HG02981 (cell line): ENCODE results near the gene TMEM229B.

Source experiments
- ATAC-seq: cut with Tn5 transposase; IDR thresholded peaks from one replicate; pipeline ENCODE4 v1.9.1; 2021; ENCODE audit warnings: mild to moderate bottlenecking, moderate library complexity; ENCODE audit not compliant: unreplicated experiment

TMEM229B gene

GRCh38 chr14:67490196-67490595 lies 1.7 kb upstream of the TMEM229B start:
- no peak for ATAC-seq

DNA sequence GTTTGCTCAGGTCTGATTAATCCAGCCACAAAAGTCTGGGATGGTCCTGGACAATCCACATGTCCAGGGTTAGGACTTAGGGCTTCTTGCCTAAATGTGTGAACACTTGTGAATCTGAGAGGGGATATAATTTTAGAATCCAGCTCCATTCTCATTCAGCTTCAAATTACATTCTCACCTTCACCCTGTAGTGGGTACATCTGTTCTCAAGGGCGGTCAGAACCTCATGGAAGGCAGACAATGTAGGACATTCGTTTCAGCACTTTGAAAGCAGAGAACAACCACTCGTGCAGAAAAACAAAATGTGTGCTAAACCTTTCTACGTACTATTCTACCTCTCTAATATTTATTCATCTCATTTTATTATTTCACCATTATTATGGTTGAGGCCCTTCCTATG lies 1.2 kb downstream of the TMEM229B start:
- ATAC-seq = no peak

- no peak for ATAC-seq
Observed at GRCh38 chr14:67486890-67487289, 1.6 kb downstream of the TMEM229B start.

DNA sequence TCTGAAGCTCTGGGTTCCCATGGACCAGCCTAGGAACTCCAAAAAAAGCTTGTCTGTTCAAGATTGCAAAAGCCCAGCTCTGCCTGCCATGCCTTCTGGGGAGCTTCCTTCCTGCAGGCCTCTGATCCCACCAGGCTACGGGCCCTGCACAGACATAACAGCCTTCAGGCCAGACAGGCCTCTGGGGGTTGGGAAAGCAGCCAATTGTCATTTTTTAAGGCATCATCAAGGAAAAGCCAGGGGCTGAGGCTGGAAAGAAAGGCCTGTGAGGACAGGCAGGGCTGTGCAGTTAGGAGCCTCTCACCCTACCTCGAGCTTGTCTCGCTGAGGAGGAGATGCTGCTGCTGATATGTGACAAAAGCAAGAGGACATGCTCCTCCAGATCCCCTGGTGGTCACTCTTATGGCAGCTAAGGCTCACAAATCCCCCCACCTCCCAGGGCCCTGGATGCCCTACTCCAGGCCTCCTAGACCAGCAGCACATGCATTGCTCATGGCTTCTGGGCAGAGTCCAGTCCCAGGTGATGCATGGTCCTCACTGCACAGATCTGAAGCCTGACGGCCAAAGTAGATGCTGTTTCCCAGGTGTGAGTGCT lies 2.9 kb downstream of the TMEM229B start:
- no peak for ATAC-seq

- no peak for ATAC-seq
Observed at GRCh38 chr14:67483579-67484285, 4.8 kb downstream of the TMEM229B start.

DNA sequence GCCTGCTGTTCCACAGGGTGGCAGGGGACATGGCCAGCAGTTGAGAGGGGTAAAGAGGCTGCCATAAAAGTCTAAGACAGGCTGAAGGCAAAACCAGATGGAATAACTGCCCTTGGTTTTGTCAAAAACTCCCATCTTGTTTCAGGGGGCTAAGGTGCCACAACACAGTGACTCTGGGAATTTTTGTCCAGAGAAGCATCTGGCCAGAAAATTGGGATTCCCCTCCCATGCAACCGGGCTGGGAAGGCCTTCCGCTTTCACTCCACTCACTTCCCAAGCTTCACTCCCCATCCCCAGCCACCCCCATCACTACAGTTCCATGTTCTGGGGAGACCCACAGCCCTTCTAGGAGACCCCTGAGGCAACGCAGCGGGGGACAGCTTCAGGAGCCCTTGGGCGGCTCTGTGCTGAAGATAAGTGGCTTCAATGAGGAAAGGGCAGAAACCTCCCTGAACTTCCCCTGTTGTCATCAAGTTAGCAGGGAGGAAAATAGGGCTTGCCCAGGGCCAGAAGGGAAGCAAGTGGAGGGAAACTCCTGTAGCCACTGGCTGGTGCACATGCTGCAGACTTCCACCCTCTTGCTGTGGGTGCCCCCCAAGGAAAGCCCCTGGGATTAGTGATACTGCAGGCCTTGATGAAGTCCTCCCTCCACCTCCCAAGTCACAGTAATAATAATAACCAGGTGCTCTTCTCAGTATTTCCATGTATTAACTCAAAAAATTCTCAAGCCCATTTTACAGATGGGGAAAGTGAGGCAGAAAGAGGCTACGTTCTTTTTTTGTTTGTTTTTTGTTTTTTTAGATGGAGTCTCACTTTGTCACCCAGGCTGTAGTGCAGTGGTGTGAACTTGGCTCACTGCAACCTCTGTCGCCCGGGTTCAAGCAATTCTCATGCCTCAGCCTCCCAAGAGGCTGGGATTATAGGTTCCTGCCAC lies 6.0 kb downstream of the TMEM229B start:
- ATAC-seq = no peak

DNA sequence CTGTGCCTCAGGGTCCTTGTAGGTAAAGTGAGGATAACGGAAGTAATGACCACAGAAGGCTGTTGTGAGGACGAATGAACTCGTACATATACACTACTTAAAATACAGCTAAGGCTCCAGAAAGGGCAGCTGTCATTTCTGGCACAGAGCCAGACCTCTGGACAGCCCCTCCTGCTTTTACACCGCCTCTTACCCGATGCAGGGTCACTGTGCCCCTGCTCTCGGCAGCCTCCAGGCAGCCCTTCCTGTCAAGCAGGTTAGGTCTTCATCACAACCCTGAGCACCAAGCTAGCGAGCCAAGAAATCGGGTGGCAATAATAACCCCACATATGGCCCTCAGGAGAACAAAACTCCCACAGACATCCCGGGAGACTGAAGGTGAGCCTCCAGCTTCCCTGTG lies 8.5 kb downstream of the TMEM229B start:
- no peak for ATAC-seq

- no peak for ATAC-seq
Observed at GRCh38 chr14:67478800-67479084, 9.8 kb downstream of the TMEM229B start.

GRCh38 chr14:67477926-67478799 lies 10.4 kb downstream of the TMEM229B start:
- ATAC-seq = no peak

DNA sequence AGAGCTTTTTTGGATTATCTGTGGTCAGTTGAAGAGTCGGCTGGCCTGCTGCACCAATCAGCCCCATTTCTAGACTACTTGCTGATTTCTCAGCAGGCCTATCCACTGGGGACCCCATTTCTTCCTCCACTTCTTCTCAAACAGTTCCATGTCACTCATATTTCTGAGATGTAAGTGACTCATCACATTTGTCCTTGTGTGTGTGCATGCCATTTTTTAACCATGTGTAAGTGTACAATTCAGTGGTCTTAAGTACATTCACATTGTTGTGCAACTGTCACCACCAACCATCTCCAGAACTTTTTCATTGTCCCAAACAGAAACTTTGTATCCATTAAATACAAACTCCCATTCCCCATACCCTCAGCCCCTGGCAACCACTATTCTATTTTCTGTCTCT lies 14.2 kb downstream of the TMEM229B start:
- ATAC-seq = no peak

GRCh38 chr14:67473290-67474082 lies 15.0 kb downstream of the TMEM229B start:
- no peak for ATAC-seq

DNA sequence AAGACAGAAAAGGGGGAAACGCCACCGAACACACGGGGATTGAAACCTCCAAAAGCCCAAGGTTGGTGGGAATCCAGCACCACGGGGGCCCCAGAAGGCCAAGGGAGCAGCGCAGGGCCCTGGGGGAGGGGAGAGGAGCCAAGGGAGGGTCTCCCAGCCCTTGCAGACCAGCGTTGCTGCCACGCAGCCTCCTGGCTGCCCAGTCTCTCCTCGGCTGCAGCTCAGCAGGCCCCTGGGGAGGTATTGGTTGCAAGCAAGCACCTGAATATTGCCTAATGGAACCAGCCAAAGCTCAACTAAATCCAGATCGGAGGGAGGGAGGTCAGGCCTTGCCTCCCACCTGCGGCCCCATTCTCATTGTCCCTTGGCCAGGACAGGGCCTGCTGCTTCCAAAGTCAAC lies 15.8 kb downstream of the TMEM229B start:
- no peak for ATAC-seq

- no peak for ATAC-seq
Observed at GRCh38 chr14:67469954-67470353, 18.6 kb downstream of the TMEM229B start.

DNA sequence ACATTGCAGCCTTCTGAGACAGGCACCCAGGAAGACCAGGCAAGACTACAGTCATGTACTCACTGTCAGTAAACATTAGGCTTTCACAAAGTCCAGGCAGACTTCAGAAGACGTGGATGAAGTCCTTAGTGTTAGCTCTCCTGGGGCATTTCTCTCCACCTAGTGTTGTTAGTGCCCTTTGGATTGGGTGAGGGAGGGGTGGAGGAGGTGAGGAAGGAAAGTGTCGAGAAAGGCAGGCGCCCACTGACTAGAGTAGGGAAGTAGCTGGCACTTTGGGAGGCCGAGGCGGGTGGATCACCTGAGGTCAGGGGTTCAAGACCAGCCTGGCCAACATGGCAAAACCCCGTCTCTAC lies 20.2 kb downstream of the TMEM229B start:
- ATAC-seq = no peak

- no peak for ATAC-seq
Observed at GRCh38 chr14:67467134-67467533, 21.4 kb downstream of the TMEM229B start.

DNA sequence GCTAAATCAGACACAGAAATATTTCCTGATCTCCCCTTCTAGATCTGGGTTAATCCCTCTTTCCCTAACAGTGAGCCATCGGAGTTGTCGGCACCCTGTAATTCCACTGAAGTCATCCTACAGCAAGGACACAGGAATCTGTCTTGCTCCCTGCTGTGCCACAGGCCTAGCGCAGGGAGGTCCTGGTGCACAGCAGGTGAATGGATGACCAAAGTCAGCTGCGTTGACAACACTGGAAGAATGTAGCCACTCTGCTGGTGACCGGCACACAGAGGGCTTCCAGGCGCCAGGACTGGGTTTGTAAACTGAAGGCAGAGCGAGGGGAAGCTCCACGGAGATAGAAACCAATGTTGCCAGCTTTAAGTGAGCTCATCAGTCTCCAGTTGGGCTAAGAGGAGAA lies 23.6 kb downstream of the TMEM229B start:
- ATAC-seq = no peak

GRCh38 chr14:67464377-67464776 lies 24.1 kb downstream of the TMEM229B start:
- ATAC-seq = no peak

GRCh38 chr14:67463900-67464299 lies 24.6 kb downstream of the TMEM229B start:
- no peak for ATAC-seq

DNA sequence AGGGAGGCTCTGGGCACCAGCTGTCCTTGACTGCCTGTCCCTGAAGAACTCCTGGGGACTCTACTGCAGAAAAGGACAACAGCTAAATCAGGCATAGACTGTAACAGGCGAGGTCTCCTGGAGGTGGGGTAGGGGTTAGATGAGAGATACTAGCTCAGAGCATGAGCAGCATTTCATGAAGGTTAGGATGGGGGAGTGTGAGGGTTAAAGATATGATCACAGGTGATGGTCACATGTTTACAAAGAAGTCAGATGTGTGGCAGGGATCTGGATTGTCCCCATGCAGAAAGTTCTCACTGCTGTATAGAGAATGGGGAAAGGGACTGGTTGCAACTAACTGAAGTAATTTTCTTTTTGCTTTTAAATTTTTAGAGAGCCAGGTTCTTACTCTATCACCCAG lies 26.5 kb downstream of the TMEM229B start:
- no peak for ATAC-seq

GRCh38 chr14:67461341-67461985 lies 27.1 kb downstream of the TMEM229B start:
- no peak for ATAC-seq
